Measurements from ENCODE around the gene RPRD1A. TPM values are rescaled to one million over a fixed set of nuclear protein-coding genes. Genes with fewer than 3 reads are reported as not detected.

RPRD1A gene
- total and polyA plus RNA-seq, 4 donors: 11.8 to 29.5 (median 16.6) TPM

- H3K27me3 ChIP-seq (ENCODE audit: control insufficient read depth in 4 of 4, insufficient read depth in 4 of 4, low read length in 3 of 4): peaks cover 0 to 2% (median 0%) of the 10 kb centered on the region in 4 donors
- TF ChIP-seq GABPA (IDR thresholded peaks at IDR 0.05 in 1 of 2, conservative IDR thresholded peaks at IDR 0.05 in 1 of 2) (no peak), YY1 (IDR thresholded peaks at IDR 0.05) (no peak), HNF4G (IDR thresholded peaks at IDR 0.05) (no peak), FOXA1 (IDR thresholded peaks at IDR 0.05) (no peak), FOXA2 (IDR thresholded peaks at IDR 0.05) (no peak), RAD21 (IDR thresholded peaks at IDR 0.05) (no peak), NR2F2 (IDR thresholded peaks at IDR 0.05) (no peak), ZBTB33 (IDR thresholded peaks at IDR 0.05) (no peak), EGR1 (IDR thresholded peaks at IDR 0.05; ENCODE audit: low read depth in 2 of 2) (no peak), HNF4A (conservative IDR thresholded peaks at IDR 0.05) (no peak), ATF3 (IDR thresholded peaks at IDR 0.05) (no peak), MAX (IDR thresholded peaks at IDR 0.05) (no peak), RXRA (IDR thresholded peaks at IDR 0.05) (no peak), TAF1 (conservative IDR thresholded peaks at IDR 0.05) (no peak), SP1 (IDR thresholded peaks at IDR 0.05) (no peak), JUND (IDR thresholded peaks at IDR 0.05) (no peak), CTCF (IDR thresholded peaks at IDR 0.05; ENCODE audit: low read depth, low read length, missing input control) (no peak), REST (IDR thresholded peaks at IDR 0.05) (no peak)
- H3K4me3 ChIP-seq (ENCODE audit: low read depth in 1 of 3, low read length in 3 of 3): no peak overlapping the region
- no peaks in the 10 kb centered on the region for H3K9me3 ChIP-seq (ENCODE audit: control insufficient read depth in 4 of 4, low read length in 3 of 4)
- no peak for DNase-seq (ENCODE audit: low spot score)
- WGBS: 92% methylated on average over 1 of the region's 1 CpG
- H3K36me3 ChIP-seq (ENCODE audit: control insufficient read depth in 4 of 4, insufficient read depth in 3 of 4, low read depth in 1 of 4, low read length in 3 of 4): no peaks in the 10 kb centered on the region
- peaks cover 3 to 8% (median 6%) of the 10 kb centered on the region in 4 donors for H3K4me1 ChIP-seq (ENCODE audit: control insufficient read depth in 4 of 4, insufficient read depth in 4 of 4, low read length in 3 of 4)
- no peak overlapping the region for H3K27ac ChIP-seq (ENCODE audit: low read depth in 1 of 2, low read length in 2 of 2)
- no peak overlapping the region for H3K9ac ChIP-seq (ENCODE audit: low read depth in 1 of 2, low read length in 2 of 2)
Measured at GRCh38 chr18:35953688-35954087, 113.7 kb downstream of the RPRD1A start.

Data from liver (tissue), 9 donors.